ENCODE data around the gene C1QC. TPM values are rescaled to one million over a fixed set of nuclear protein-coding genes. Genes with fewer than 3 reads are reported as not detected.

Gene C1QC
- total and polyA plus RNA-seq, 2 of the 8 experiments (the other 6 are each of a cell fraction or from before 2014, with no cell fraction given) = not detected

- TF ChIP-seq POLR2A (IDR thresholded peaks at IDR 0.05; ENCODE audit: control extremely low read depth in 1 of 2, low read depth in 2 of 2, low read length in 2 of 2) (no peak), TBP (IDR thresholded peaks at IDR 0.05; ENCODE audit: low read depth, low read length) (no peak), GABPA (IDR thresholded peaks at IDR 0.05; ENCODE audit: borderline replicate concordance, insufficient read depth, low read length) (no peak), BACH1 (IDR thresholded peaks at IDR 0.05; ENCODE audit: low read length) (no peak)
These were observed 45.0 kb downstream of the C1QC start (continued) for GRCh38 chr1:22688466-22688865.

All from H1 (cell line).